HG03469 (cell line): Measurements from ENCODE around the gene MAP7.
"Not testable (repeated sequence)": the region's sequence is repeated elsewhere in the genome, so short reads cannot be mapped to it uniquely, and the experiment has no call there.

Source experiments
- ATAC-seq: cut with Tn5 transposase; IDR thresholded peaks from one replicate; pipeline ENCODE4 v1.9.1; 2021; ENCODE audit warnings: mild to moderate bottlenecking, moderate library complexity, moderate number of reproducible peaks; ENCODE audit not compliant: unreplicated experiment

Gene MAP7

GRCh38 chr6:136510299-136510698, 39.9 kb downstream of the MAP7 start:
- ATAC-seq, result no peak

DNA sequence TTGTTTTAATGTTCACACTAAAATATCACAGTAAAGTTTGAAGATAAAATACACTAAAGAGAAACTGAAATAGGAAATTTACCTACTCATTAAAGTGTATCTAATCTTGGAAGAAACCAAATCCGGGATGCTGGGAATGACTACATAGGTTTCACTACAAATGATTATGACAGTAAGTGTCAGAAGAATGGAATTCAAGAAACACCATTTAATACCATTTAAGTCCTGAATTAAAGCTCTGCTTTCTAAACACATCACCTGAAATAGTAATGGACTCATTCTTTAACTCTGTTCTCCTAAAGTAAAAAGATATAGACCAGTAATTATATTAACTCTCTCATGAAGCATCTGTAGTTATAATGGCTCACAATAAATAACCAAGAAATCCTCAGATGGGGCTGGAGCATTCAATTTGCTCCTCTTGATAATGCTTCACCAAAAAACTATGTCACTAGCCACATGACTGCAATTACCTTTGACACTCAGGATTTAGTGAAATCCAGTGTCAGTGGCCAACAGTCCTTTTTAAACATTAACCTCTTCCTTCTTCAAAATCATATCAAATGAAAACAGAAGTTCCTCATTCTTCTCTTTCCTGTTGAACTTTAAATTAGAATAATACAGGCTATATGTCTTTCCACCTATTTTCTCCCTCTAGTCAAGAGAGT, 41.4 kb downstream of the MAP7 start:
- no peak for ATAC-seq

DNA sequence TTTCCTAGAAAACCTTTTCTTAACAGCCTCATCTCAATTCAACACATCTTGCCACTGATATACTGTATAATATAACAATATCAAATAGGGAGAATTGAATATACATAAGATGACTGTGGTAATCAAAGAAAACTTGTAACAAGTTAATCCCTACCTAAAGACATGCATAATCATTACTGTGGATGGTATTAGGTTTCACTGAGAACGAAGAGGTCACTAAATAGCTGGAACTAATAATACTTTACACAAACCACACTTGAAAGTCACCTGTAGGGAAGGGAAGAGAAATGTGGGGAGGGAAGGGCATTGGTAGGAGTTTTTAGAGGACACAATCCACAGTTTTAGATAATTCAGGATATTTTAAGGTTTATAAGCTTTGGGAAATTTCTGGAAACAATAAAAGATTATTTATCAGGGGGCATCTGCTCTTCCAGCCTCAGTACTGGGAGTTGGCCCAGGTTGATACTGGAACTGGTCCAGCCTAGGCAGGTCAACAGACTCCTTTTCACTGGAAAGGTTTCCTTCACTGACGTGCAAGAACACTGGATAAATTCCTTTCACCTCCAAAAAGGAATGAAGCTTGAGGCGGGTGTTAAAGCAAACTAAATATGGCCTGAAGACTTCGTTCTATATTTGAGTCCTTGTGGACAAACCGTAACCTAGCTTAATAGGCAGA, 44.0 kb downstream of the MAP7 start:
- no peak for ATAC-seq

DNA sequence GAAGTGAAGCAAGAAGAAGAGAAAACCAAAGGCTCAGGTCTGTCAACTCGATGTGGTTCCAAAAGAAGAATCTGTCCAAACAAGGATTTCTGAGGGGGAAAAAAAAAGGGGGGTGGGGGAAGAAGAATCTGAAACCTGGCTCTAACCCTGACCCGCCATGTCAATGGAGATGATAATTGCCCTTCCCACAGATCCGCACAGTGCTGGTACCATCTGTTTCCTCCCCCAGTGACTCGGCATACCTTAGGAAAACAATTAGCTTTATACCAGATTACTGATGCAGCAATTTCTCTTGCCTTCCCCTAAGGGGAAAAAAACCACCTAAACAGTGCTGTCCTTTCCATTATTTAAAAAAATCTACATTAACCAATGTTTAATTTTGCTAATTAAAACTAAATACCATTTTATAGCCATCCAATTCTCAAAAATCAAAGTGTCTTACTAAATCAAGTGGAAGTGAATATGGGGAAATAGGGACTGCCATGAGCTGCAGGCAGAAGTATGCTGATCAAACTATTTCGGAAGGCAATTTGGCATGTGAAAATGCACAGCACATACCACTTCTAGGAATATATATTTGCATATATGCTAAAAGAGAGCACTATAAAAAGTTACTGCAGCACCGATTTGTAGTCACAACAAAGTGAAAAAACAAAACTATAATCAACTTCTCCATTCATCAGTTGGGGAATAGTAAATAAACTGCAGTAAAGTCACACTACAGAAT, 46.8 kb downstream of the MAP7 start:
- ATAC-seq, result no peak

GRCh38 chr6:136502786-136503185, 47.4 kb downstream of the MAP7 start:
- ATAC-seq, result no peak

DNA sequence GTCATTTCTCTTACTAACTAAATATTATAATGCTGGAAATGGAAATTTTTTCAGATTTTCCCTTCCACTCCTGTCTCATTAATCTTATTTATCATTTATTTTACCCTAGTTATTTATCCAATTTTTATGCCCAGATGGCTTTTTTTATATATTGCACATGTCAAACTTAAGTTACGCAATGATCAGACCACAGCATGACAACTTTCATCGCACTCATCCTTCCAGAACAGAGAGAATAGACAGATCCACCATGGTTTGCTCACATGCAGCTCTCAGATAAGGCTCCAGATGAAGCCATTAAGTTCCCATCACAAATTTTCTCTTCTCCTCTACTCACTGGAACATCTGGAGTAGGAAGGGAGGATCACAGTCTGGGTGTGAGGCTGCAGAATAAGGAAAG, 48.7 kb downstream of the MAP7 start:
- ATAC-seq, result no peak

- ATAC-seq, result no peak
These were observed 49.1 kb downstream of the MAP7 start for GRCh38 chr6:136501096-136501495.

DNA sequence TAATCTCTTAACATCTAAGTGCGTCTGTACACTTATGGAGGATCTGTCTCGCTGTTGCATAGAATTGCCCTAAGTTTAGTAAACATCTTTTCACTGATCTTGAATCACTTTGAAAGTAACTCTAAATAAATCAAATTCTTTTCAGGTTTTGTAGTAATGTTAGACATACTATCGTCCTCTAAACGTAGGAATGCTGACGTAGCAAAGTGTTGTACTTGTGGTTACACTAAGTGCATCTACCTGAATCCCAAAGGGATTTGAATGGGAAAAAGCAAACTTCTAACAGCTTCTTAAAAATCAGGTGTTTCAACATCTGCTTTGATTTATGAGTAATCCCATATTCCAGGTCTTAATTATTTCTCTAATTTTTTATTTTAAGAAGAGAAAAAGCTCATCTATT, 49.8 kb downstream of the MAP7 start:
- no peak for ATAC-seq

GRCh38 chr6:136499370-136499769, 50.9 kb downstream of the MAP7 start:
- no peak for ATAC-seq

- ATAC-seq, result not testable (repeated sequence)
These were observed 53.8 kb downstream of the MAP7 start for GRCh38 chr6:136496449-136496848.

DNA sequence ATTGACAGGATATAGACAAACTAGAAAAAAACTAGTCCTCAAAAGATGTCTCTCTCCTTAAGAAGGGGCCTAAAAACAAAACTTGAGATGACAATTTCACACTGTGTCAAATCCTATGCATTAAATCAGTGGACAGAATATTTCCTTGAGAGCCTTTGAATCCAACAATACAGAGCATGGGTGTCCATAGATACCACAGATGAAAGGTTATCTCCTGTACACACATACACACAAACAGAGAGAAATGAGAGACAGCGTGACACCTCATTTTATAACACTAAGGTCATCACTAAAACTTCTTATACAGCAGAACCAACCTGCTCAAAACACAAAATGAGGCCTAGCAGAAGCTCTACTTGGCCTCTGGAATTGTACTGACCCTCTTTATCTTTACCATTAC, 55.5 kb downstream of the MAP7 start:
- ATAC-seq, result no peak

GRCh38 chr6:136494059-136494458, 56.2 kb downstream of the MAP7 start:
- no peak for ATAC-seq

- ATAC-seq, result no peak
These were observed 57.8 kb downstream of the MAP7 start for GRCh38 chr6:136492409-136492808.

DNA sequence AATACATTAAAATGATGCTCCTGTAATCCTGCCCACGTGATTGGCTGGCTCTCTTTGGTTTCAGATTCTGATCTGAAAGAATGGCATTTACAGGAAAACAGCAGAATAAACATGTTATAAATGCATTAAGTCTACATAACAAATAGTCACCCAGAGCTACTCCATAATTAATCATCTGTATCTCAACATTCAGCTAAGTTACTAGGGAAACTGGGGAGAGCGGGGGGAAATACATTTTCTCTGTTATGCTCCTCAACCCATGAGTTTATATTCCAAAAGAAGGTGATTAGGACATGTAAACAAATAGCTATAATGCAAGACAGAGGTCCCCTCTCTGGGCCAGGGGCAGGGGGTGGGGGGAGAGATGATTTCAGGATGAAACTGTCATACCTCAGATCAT, 58.5 kb downstream of the MAP7 start:
- ATAC-seq, result no peak

GRCh38 chr6:136491251-136491650, 59.0 kb downstream of the MAP7 start:
- no peak for ATAC-seq

DNA sequence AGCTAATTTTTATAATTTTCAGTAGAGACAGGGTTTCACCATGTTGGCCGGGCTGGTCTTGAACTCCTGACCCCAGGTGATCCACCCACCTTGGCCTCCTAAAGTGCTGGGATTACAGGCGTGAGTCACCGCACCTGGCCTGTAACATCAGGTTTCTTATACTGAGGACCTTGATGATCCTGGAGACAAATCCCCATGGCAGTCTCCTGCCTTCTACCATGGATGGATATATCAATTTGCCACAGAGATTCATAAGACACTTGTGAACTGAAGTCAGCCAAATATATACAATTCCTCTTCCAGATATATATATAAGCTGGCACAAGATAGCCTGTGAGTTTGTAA, 60.6 kb downstream of the MAP7 start:
- not testable (repeated sequence) for ATAC-seq

DNA sequence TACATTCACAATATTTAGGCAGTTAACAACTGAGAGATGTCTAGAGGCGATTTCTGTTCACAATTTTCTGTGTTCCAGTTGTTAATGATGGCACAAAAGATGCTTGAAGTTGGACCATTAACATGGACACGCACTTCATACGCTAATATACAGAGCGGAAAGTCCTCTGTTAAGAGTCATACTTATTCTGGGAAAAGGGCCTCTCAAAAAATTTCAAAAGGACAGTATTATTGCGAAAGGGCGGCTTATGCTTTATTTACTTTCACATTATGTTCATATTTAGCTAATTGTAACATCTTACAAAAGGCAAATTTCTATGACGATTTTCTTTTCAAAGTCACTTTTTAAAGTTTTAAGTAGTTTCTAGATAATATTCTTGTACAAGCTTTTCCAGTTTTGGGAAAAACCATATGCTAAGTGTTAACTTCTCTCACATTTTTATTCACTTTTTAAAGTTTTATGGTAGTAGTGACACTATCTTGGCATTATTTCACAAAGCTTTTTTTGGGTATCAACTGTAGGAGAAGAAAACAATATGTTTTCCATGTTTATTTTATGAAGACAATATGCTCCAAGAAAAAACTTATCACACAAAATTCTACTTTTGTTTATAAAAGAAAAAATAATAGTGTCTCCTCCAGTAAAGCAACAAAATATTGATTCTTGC, 62.3 kb downstream of the MAP7 start:
- no peak for ATAC-seq

DNA sequence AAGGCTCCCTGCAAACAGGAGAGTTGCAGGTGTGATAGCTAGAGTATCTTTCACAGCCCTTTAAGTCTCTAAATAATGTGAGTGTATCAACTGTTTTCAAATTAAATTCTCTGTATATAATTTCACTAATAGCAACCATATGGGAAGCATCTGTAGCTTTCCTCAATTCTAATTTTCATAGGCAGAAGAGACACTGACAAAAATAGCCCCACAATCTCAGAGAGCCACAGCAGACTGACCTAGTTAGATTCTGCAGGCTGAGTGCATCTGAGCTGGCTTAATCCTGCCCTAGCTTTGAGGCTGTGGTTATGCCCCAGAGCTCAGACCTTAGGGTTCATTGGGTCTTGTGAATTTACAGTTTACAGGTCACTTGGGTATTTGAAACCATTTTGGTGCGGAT, 63.9 kb downstream of the MAP7 start:
- ATAC-seq, result no peak

GRCh38 chr6:136483906-136484305, 66.3 kb downstream of the MAP7 start:
- ATAC-seq, result no peak

GRCh38 chr6:136483005-136483404, 67.2 kb downstream of the MAP7 start:
- not testable (repeated sequence) for ATAC-seq

DNA sequence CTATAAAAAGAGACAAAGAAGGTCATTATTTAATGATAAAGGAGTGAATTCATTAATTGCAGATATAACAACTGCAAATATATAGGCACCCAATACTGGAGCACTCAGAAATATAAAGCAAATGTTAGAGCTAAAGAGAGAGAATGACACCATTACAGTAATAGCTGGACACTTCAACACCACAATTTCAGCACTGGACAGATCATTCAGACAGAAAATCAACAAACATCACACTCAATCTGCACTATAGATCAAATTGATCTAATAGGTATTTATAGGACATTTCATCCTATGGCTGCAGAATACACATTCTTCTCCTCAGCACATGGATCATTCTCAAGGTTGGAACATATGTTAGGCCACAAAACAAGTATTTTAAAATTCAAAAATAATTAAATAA, 72.7 kb downstream of the MAP7 start:
- ATAC-seq, result no peak

DNA sequence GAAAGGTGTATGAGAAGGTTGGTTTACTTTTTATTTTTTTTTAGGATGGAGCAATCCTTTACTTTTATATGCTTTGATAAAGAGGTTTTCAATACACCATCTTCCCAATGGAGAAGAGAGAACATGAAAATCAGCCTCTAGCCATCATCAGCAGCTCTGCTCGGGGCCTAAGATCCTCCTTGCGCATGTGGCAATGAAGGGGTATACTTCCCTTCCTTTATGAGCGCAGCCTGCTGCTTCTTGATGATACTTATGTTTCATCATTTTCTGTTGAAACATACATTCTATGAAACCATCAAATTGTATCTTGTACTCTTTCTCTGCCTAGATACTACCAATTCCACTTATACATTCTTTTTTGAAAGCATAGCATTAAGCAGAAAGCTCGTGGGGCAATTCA, 74.5 kb downstream of the MAP7 start:
- no peak for ATAC-seq
